OCI-LY1 (cell line): Measurements from ENCODE around the gene CCNJL.

Source experiments
- CTCF ChIP-seq: fragments of 200-600 bp; sonication (generic), shearing (Covaris generic); IDR thresholded peaks from 2 replicates; pipeline ENCODE4 v1.5.1; 2017; ENCODE audit warnings: mild to moderate bottlenecking, antibody characterized with exemption, low read length, moderate library complexity, mixed read lengths
- EZH2 ChIP-seq: fragments of 200-600 bp; sonication (generic), shearing (Covaris generic); IDR thresholded peaks from 2 replicates; pipeline ENCODE4 v1.8.0; 2017; ENCODE audit warnings: borderline replicate concordance, mixed run types, mild to moderate bottlenecking, antibody characterized with exemption, low read length, moderate library complexity, mixed read lengths

- no peak for TF ChIP-seq CTCF
- no peak for TF ChIP-seq EZH2
Observed at GRCh38 chr5:160297776-160298175, 14.6 kb downstream of the CCNJL start.
